Heart left ventricle (tissue), 13 donors: ENCODE data around the gene SLC26A1.

Experiments
- CTCF ChIP-seq, 12 donors: fragments of 200-600 bp; sonication (generic) in 4 of 12; IDR thresholded peaks; one replicate each; pipeline versions ENCODE4 v1.5.0 to v1.8.0; 2018 to 2022; ENCODE audit warnings: antibody characterized with exemption in 12 of 12, mild to moderate bottlenecking in 5 of 12
- POLR2A ChIP-seq, 2 donors: fragments of 450-650 bp; IDR thresholded peaks; one replicate each; pipeline ENCODE4 v1.6.1; 2017; ENCODE audit warnings: antibody characterized with exemption in 2 of 2, mild to moderate bottlenecking in 2 of 2, moderate library complexity in 2 of 2
- donor health status: ischemic (EF 13 %, LVEDD 7.1; RV severe dilation, severe dysfunction).
- donor health status: DM: no; HTN: yes; CAD: no.
- donor health status: DM: no; HTN: no; CAD: no.
- donor health status: ischemic (EF 25% LVEDD 6.9; RV normal size, moderate dysfunction).
- donor health status: ischemic (EF 25% LVEDD 5.7; RV mildly dilated, moderate dysfunction).
- donor health status: ischemic (EF 35%, LVEDD 5.7; RV mildly dilated, moderate dysfunction).
- donor health status: nonischemic (EF 11% LVEDD 7.7; RV severe dilation, severe dysfunction).
- donor health status: DM: yes; HTN: yes; CAD: no.
- donor health status: PGD.
- donor health status: ischemic (EF 29% LVEDD 5.4; RV normal size, mild dysfunction).
- donor health status: nonischemic (EF 23%, LVEDD 6.1; RV moderate dilation, normal function).

DNA sequence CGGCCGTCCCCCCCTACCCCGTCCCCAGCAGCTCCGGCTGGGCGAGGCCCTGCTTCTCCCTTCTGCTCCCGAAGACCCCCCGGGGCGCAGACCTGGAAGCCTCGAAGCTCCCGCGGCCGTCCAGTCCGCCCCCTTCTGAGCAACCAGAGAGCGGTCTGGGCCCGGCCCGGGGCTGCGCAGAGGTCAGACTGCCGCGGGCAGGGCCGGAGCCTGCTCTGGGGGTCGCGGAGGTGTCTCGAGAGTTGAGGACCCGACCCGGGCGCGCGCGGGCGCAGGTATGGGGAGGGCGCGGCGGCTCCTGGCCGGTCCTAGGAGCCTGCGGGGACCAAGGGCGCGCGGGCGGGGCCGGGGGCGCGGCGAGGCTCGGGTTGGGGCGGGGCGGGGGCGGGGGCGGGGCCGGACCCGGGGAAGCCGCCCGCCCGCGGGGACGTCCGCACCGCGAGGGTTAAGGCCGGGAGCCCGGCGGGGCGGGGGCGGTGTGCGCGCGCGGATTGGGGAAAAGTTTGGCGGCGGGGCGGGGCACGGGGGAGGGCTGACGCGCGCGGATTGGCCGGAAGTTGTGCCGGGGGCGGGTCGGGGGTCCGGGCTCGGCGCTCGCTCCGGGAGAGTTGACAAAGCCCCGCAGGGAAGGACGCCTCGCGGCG is 17.9 kb upstream of the SLC26A1 start, which contains the start of gene FGFRL1:
- TF ChIP-seq CTCF (IDR thresholded peaks at IDR 0.05): no peak
- no peak for TF ChIP-seq POLR2A (IDR thresholded peaks at IDR 0.05)
